Testis (tissue), 2 donors: Measurements from ENCODE around the gene ATG9B.

ENCODE experiments used
- CTCF ChIP-seq, 3 experiments: fragments of 450-650 bp in 2 of 3; fragments of 200-600 bp in 1 of 3; sonication (generic) in 1 of 3; IDR thresholded peaks; one replicate each; pipeline ENCODE4 v1.5.1; 2016 to 2019; ENCODE audit warnings: antibody characterized with exemption in 3 of 3, mild to moderate bottlenecking in 2 of 3, moderate library complexity in 1 of 3
- POLR2A ChIP-seq: fragments of 450-650 bp; IDR thresholded peaks from one replicate; pipeline ENCODE4 v1.6.1; 2017; ENCODE audit warnings: antibody characterized with exemption, mild to moderate bottlenecking, moderate library complexity

GRCh38 chr7:150981644-150982043 lies 42.6 kb downstream of the ATG9B start:
- TF ChIP-seq CTCF (IDR thresholded peaks at IDR 0.05) (no peak), POLR2A (no peak)
